Urinary bladder (tissue), 4 donors: ENCODE data around the gene SPP1. TPM values are rescaled to one million over a fixed set of nuclear protein-coding genes. Genes with fewer than 3 reads are reported as not detected.
"Not testable (repeated sequence)": the region's sequence is repeated elsewhere in the genome, so short reads cannot be mapped to it uniquely, and the experiment has no call there.

Experiments
- DNase-seq: peaks from one replicate; pipeline ENCODE4 v3.0.0-alpha.2; 2015; ENCODE audit errors: extremely low spot score
- H3K27ac ChIP-seq: one replicate; pipeline ENCODE4 v1.5.1; 2013; ENCODE audit warnings: low read depth, mild to moderate bottlenecking, moderate library complexity
- H3K36me3 ChIP-seq: one replicate; pipeline ENCODE4 v1.6.1; 2013; ENCODE audit warnings: mild to moderate bottlenecking, moderate library complexity; ENCODE audit not compliant: insufficient read depth
- H3K4me1 ChIP-seq: one replicate; pipeline ENCODE4 v1.6.1; 2013; ENCODE audit warnings: mild to moderate bottlenecking, moderate library complexity; ENCODE audit not compliant: insufficient read depth
- H3K4me3 ChIP-seq: one replicate; pipeline ENCODE4 v1.5.1; 2013; ENCODE audit warnings: low read depth, low read length
- WGBS: extraction: QIAGEN DNeasy Blood & Tissue Kit; methylation state at CpG from one replicate; pipeline ENCODE4 v1.1.7; 2013; 5-methylcytosine and 5-hydroxymethylcytosine counted together
- polyA plus RNA-seq: library from polyadenylated mRNA; stranded (reverse); fragments of 200-250 nt; gene quantifications from one replicate; pipeline ENCODE4 v1.2.3, GENCODE V29; 2013
- total RNA-seq: library from RNA; depleted of rRNA; stranded (reverse); fragments of >200 nt; gene quantifications from one replicate; pipeline ENCODE4 v1.2.3, GENCODE V29; 2014
- donor health status: healthy with polysubstance abuse.
- donor health status: healthy.

The SPP1 gene
- total and polyA plus RNA-seq, 2 donors = 20.6 to 76.1 TPM

GRCh38 chr4:87985887-87986200, 10.3 kb downstream of the SPP1 start:
- Histone ChIP-seq H3K27ac (no peak overlapping the region), H3K4me3 (no peak overlapping the region), H3K4me1 (no peaks in the 10 kb centered on the region), H3K36me3 (no peaks in the 10 kb centered on the region)
- DNase-seq = no peak
- 78% methylated on average over 4 of the region's 4 CpGs for WGBS

- H3K36me3 ChIP-seq = no peaks in the 10 kb centered on the region
- no peak overlapping the region for H3K27ac ChIP-seq
- DNase-seq = no peak
- 84% methylated on average over 9 of the region's 9 CpGs for WGBS
- no peaks in the 10 kb centered on the region for H3K4me1 ChIP-seq
- no peak overlapping the region for H3K4me3 ChIP-seq
Measured at GRCh38 chr4:87986508-87986907, 11.0 kb downstream of the SPP1 start.

GRCh38 chr4:87989765-87990164, 14.3 kb downstream of the SPP1 start:
- no peak for DNase-seq
- Histone ChIP-seq H3K36me3 (no peaks in the 10 kb centered on the region), H3K4me1 (no peaks in the 10 kb centered on the region), H3K27ac (no peak overlapping the region), H3K4me3 (no peak overlapping the region)
- 84% methylated on average over 4 of the region's 4 CpGs for WGBS

GRCh38 chr4:87995435-87995834, 19.9 kb downstream of the SPP1 start:
- no peak for DNase-seq
- Histone ChIP-seq H3K27ac (no peak overlapping the region), H3K4me1 (no peaks in the 10 kb centered on the region), H3K4me3 (no peak overlapping the region), H3K36me3 (no peaks in the 10 kb centered on the region)
- WGBS = 71% methylated on average over 3 of the region's 3 CpGs

- not testable (repeated sequence) for H3K4me3 ChIP-seq, H3K4me1 ChIP-seq, H3K36me3 ChIP-seq, DNase-seq, H3K27ac ChIP-seq
- 90% methylated on average over 2 of the region's 2 CpGs for WGBS
Measured at GRCh38 chr4:87999191-87999691, 23.7 kb downstream of the SPP1 start.

- Histone ChIP-seq H3K4me1 (no peaks in the 10 kb centered on the region), H3K27ac (no peak overlapping the region)
- WGBS = 60% methylated on average over 3 of the region's 3 CpGs
Measured at GRCh38 chr4:88001871-88002270, 26.4 kb downstream of the SPP1 start.

DNA sequence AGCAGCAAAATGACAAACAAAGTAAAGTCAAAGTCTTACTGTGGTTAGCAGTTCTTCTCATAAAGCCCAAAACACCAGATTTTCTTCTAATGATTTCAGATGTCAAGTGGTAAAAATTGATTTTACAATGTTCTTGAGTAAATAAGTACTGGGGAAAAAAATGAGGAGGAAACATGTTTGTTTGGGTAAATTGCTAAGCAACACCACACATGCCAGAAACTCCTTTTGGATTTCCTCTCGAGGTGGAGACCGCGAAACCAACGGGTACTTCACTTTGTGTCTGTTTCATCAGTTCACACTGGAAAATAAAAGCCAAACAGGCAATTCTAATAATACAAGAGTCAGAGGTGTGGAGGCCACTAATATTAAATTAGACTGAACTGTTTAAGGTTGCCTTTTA, 27.3 kb downstream of the SPP1 start:
- Histone ChIP-seq H3K4me1 (no peaks in the 10 kb centered on the region), H3K27ac (no peak overlapping the region), H3K36me3 (no peaks in the 10 kb centered on the region), H3K4me3 (no peak overlapping the region)
- no peak for DNase-seq
- 62% methylated on average over 4 of the region's 4 CpGs for WGBS

More at GRCh38 chr4:88001871-88002270, 26.4 kb downstream of the SPP1 start:
- H3K36me3 ChIP-seq = no peaks in the 10 kb centered on the region
- DNase-seq = no peak
- no peak overlapping the region for H3K4me3 ChIP-seq

DNA sequence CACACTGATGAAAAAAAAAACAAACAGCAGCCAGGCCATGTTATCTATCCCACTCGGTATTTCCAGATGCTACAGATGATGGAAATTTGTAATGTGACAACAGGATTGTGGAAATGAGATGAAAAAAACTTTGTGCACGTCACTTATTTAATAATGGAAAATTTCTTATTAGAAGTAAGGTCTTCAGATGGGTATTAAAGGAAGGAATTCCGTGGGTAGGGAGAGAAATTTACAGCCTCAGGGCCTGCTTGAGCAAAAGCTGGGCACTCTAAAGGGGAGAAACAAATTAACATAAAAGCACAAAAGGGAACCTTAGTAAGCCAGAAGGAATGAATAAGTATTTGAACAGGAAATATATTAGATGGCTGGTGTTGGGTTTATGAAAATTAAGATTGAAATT, 27.7 kb downstream of the SPP1 start:
- Histone ChIP-seq H3K4me1 (no peaks in the 10 kb centered on the region), H3K27ac (no peak overlapping the region), H3K4me3 (no peak overlapping the region), H3K36me3 (no peaks in the 10 kb centered on the region)
- 75% methylated on average over 3 of the region's 3 CpGs for WGBS
- DNase-seq = no peak

DNA sequence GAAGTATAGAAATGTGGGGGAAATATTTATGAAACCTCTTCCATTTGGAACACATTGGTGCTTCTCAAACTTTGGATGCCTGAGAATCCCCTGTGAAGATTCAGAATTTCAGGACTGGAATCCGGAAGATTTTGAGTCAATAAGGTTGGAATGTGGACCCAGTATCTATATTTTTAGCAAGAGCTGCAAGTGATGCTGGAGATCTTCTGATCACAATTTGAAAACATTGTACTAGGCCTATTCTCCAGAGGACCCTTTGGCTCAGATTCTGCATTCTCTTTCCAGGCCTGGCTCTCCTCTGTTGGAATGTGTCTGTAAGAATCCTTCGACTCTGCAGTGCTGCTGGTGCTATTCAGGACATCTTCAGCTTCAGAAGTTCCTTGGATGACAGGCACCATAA, 29.6 kb downstream of the SPP1 start:
- 59% methylated on average over 2 of the region's 2 CpGs for WGBS
- DNase-seq = no peak
- Histone ChIP-seq H3K4me3 (no peak overlapping the region), H3K36me3 (no peaks in the 10 kb centered on the region), H3K27ac (no peak overlapping the region), H3K4me1 (no peaks in the 10 kb centered on the region)

- DNase-seq = no peak
- no peaks in the 10 kb centered on the region for H3K4me1 ChIP-seq
- H3K36me3 ChIP-seq = no peaks in the 10 kb centered on the region
- WGBS = 98% methylated on average over 10 of the region's 10 CpGs
- no peak overlapping the region for H3K4me3 ChIP-seq
- no peak overlapping the region for H3K27ac ChIP-seq
Measured at GRCh38 chr4:88005946-88006345, 30.4 kb downstream of the SPP1 start.

- Histone ChIP-seq H3K27ac (no peak overlapping the region), H3K36me3 (no peaks in the 10 kb centered on the region), H3K4me1 (no peaks in the 10 kb centered on the region), H3K4me3 (peak overlapping the region; percentile 98)
- DNase-seq = no peak
- 50% methylated on average over 10 of the region's 10 CpGs for WGBS
Measured at GRCh38 chr4:88006956-88007303, 31.4 kb downstream of the SPP1 start.

DNA sequence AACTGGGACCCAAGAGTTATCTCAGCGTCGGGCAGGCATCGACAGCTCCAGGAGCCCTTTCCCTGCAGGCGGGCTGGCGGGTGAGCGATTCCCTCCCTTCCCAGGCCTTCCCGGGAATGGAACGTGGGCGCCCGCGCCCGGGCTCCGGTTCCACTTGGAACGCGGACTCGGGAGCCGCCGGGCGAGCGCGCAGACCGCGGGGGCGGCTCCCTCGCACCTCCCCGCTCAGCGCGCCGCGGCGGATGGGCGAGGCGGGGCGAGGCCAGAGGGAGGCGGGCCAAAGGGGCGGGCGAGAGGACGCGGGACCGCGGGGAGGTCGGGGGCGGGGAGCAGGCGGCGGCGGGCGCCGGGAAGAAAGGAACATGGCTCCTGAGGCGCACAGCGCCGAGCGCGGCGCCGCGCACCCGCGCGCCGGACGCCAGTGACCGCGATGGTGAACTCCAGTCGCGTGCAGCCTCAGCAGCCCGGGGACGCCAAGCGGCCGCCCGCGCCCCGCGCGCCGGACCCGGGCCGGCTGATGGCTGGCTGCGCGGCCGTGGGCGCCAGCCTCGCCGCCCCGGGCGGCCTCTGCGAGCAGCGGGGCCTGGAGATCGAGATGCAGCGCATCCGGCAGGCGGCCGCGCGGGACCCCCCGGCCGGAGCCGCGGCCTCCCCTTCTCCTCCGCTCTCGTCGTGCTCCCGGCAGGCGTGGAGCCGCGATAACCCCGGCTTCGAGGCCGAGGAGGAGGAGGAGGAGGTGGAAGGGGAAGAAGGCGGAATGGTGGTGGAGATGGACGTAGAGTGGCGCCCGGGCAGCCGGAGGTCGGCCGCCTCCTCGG, 32.0 kb downstream of the SPP1 start, which contains the start of gene PKD2:
PKD2 (plus strand) TSS at position 332 of the 818 bp plus-strand sequence; CDS start at position 431, 99 bp downstream.
- H3K36me3 ChIP-seq = no peaks in the 10 kb centered on the region

DNA sequence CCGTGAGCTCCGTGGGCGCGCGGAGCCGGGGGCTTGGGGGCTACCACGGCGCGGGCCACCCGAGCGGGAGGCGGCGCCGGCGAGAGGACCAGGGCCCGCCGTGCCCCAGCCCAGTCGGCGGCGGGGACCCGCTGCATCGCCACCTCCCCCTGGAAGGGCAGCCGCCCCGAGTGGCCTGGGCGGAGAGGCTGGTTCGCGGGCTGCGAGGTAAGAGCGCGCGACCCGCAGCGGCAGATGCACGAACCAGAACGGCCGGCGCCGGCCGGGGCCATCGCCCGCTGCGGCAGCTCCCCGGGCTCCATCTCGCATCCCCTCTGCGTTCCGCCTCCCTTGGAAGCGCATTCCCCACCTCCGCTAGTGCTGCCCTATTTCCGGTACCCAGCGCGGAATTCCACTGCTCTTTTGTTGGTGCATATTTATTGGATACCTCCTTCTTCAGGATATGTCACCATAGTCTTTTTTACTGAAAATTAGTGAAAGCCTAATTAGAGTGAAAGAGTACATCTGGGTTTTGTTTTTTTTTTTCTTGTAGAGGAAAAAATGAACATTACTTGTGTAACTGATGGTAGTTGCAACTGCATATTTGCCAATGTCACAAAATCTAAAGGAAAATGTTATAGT, 32.7 kb downstream of the SPP1 start:
- H3K27ac ChIP-seq = peak overlapping the region; percentile 70
- under 1% methylated on average over 51 of the region's 51 CpGs for WGBS
- no peak for DNase-seq

More for the DNA sequence above, 32.0 kb downstream of the SPP1 start, which contains the start of gene PKD2:
- peak within 1 kb of the TSS; percentile 98 for H3K4me3 ChIP-seq
- DNase-seq = no peak
- no peaks in the 10 kb centered on the region for H3K4me1 ChIP-seq
- WGBS = under 1% methylated on average over 116 of the region's 116 CpGs
- H3K27ac ChIP-seq = peak within 1 kb of the TSS; percentile 70

GRCh38 chr4:88008743-88009171, 33.2 kb downstream of the SPP1 start:
- 17% methylated on average over 5 of the region's 5 CpGs for WGBS
- H3K4me1 ChIP-seq = no peaks in the 10 kb centered on the region
- no peaks in the 10 kb centered on the region for H3K36me3 ChIP-seq

More for the DNA sequence above, 32.7 kb downstream of the SPP1 start:
- no peaks in the 10 kb centered on the region for H3K4me1 ChIP-seq
- H3K36me3 ChIP-seq = no peaks in the 10 kb centered on the region
- H3K4me3 ChIP-seq = peak overlapping the region; percentile 98

More at GRCh38 chr4:88008743-88009171, 33.2 kb downstream of the SPP1 start:
- no peak overlapping the region for H3K27ac ChIP-seq
- no peak for DNase-seq
- H3K4me3 ChIP-seq = peak overlapping the region; percentile 98
